ENCODE results near the gene MAGI1. TPM values are rescaled to one million over a fixed set of nuclear protein-coding genes. Genes with fewer than 3 reads are reported as not detected.
A peak's percentile ranks its signal among the peaks of the same experiment; 100 is the strongest.

MAGI1 gene
- total RNA-seq, 1 donor from 2014 or later = 10.6 TPM

- no peak for DNase-seq (ENCODE audit: low read depth)
Observed at GRCh38 chr3:65343026-65343425, 695.7 kb downstream of the MAGI1 start.

- DNase-seq (ENCODE audit: low read depth) = peak; percentile 26
Observed at GRCh38 chr3:65342084-65342683, 696.5 kb downstream of the MAGI1 start.

DNA sequence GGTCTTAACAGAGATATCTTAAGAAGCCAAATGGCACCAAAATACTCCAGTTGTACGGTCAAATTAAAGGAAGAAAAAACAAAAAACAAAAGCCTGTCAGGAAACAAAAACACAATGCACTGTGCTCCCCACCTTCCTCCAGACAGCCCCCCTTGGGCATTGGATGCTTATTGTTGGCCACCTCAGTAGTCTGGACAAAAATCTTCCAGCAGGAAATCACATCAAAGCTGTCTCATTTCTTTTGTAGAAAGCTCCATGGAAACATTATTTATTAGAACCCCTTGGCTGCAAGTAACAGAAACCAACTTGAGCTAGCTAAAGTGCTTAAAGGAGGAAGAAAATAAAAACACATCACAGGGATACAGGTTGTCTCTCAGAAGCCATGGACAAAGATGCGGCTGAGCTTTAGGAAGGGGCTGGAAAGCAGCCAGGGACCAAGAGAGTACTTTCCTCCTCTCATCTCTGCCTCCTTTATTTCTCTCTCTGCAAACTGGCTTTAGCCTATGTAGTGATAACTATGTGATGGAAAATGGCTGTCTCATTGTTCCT is 699.5 kb downstream of the MAGI1 start:
- DNase-seq (ENCODE audit: low read depth) = no peak

DNA sequence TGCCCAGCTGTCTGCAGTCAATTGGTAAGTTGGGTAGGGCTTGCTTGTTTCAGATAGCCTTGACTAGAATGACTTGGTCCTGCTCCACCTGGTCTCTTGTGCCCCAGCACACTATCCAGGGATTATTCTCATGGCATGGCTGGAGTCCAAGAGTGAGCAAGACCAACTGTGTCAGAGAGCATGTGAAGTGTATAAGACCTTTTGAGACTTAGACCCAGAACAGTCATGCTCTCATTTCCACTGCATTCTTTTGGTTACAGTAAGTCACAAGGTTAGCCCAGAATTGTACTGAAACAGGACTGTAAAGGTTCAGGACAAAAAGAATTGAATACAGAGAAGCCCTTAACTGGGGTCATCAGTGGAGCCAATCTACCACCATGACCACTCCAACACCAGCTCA is 700.1 kb downstream of the MAGI1 start:
- peak; percentile 47 for DNase-seq (ENCODE audit: low read depth)

DNA sequence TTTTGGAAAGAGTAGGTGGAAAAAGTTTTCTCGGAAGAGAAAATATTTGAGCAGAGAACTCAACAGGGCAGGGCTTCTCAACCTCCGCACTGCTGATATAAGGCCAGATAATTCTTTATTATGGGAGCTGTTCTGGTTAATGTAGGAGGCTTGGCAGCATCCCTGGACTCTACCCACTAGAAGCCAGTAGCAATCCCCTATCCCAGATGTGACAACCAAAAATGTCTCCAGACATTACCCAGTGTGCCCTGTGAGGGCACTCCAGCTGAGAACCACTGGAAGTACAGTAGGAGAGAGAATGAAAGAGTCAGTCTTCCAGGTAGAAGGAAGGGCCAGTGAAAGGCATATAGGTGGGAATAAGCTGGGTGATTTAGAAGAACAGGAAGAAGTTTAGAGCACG is 703.1 kb downstream of the MAGI1 start:
- DNase-seq (ENCODE audit: low read depth) = no peak

DNA sequence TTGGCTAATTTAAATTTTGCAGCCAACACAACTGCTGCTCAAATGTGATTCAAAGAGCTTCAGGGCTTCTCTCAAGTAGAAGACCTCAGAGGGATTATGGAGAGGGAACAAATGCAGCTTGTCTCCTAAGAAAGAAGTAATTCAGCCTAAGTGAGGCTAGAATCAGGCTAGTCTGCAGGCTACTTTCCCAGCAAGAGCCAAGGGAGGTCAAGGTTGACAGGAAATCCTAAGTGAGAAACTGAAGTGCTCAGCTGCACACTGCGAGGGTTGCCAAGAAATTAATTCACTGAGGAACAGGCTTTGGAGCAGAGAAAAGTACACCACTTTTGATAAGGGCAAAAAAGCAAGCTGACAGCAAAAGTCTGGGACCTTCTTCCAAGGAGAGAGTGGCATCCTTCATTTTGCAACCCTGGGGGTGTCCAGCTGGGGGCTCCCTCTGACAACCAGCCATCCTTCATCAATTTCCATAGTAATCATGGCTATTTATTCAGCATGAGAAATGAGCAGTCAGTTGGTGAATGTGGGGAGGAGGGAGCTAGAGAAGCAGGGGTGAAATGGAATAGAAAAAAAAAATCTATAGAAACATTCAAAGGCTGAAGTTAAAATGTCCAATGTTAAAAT is 704.6 kb downstream of the MAGI1 start:
- DNase-seq (ENCODE audit: low read depth) = no peak

- DNase-seq (ENCODE audit: low read depth) = no peak
Observed at GRCh38 chr3:65331730-65332129, 707.0 kb downstream of the MAGI1 start.

DNA sequence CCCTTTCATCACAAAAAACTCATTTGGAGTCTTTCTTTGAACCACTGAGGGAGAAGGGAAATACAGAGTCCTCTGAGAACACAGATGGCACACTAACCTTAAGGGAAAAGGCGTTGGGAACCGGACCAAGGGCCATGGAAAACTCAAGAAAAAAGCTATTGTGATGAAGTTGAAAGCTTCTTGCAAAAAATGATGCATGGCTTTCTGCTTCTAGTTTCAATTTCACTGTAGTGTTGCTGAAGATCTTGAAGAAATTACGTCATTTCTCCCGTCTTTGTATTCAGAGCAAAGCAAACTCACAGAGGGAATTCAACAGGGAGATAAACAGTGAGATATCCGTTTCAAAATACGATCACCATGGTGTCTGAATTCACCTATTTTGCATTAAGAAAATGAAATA is 708.6 kb downstream of the MAGI1 start:
- DNase-seq (ENCODE audit: low read depth) = no peak

- no peak for DNase-seq (ENCODE audit: low read depth)
Observed at GRCh38 chr3:65328148-65328547, 710.6 kb downstream of the MAGI1 start.

DNA sequence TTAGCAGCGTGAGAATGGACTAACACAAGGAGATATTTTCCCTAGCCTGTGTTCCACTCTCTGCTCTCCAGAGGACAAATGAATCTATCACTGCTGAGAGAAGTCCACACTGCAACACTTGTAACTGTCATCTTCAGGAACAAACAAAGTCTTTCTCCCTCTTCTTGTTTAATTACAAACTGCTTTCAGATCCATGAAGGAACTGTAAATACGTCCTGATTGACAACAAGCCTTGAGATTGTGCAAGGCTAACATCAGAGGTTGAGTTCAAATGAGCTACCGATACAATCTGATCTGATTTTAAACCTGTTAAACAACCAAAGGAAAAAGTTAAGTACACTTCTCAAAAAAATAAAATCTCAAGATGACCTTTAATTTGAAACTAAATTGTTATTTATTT is 712.1 kb downstream of the MAGI1 start:
- DNase-seq (ENCODE audit: low read depth) = no peak

DNA sequence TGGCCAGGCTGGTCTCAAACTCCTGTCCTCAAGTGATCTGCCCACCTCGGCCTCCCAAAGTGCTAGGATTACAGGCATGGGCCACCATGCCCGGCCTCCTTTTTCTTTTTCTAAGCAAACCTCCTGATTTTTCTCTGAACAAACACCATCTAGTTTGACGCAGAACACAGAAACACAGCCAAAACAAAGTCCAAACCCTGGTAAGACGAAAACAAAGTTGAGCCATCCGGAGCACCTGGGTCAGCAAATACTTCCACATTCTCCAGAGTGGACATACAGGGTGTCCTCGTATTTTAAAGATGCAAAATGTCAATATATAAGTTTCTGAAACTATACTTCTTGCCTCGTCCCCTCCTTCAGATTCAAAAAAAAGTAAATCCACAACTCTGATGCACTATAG is 715.8 kb downstream of the MAGI1 start:
- no peak for DNase-seq (ENCODE audit: low read depth)

DNA sequence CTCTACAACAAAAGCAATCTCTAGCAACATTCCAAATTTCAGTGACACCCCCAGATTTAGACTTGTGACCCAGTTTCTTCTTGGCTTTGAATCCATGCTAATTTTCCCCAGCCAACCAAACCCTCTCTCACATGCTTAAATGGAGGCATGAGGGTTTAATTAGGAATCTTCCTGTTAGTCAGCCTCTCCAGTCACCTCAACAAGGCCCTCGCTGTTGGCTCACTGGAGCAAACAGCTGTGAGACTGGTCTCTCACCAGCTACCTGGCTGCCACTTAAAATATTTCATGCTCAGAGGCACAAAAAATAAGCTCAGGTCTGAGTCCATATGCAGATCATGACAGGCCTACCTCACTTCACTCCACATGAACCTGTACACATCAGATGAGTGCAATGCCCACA is 720.5 kb downstream of the MAGI1 start:
- no peak for DNase-seq (ENCODE audit: low read depth)

- no peak for DNase-seq (ENCODE audit: low read depth)
Observed at GRCh38 chr3:65314916-65315315, 723.8 kb downstream of the MAGI1 start.

DNA sequence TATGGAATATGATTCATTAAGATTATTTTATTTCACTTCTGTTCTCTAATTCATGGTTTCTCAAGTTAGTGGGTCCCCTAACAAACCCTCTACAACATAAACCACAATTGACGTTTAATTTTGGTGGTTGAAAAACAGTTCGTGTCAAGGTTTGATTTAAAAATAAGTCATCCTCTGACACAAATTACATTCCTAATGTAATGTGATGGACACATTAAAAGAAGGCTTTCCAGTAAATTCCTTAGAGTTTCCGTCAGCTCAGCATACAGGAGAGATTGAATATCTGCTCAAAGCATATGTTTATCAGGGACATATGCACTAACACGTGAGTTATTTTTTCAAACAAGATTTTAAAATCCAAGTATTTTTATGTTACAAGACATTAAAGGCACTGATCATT is 724.4 kb downstream of the MAGI1 start:
- DNase-seq (ENCODE audit: low read depth) = no peak

GRCh38 chr3:65313666-65314065 is 725.1 kb downstream of the MAGI1 start:
- no peak for DNase-seq (ENCODE audit: low read depth)

- no peak for DNase-seq (ENCODE audit: low read depth)
Observed at GRCh38 chr3:65305836-65306235, 732.9 kb downstream of the MAGI1 start.

Other genes with a start within 250 kb of the MAGI1 start
- 18.9 and 23.1 TPM in 2 replicates for gene SLC25A26, start 182.1 kb upstream of the MAGI1 start, total RNA-seq